Ishikawa (cell line): ENCODE results near the gene IGSF9.

Source experiments
- CEBPB ChIP-seq: IDR thresholded peaks from 2 replicates; pipeline ENCODE4 v1.6.1; 2012
- CREB1 ChIP-seq: IDR thresholded peaks from 2 replicates; pipeline ENCODE4 v1.6.1; 2012; ENCODE audit warnings: low read depth
- EGR1 ChIP-seq: IDR thresholded peaks from 2 replicates; pipeline ENCODE4 v1.6.1; 2012
- EP300 ChIP-seq: IDR thresholded peaks from 2 replicates; pipeline ENCODE4 v1.6.1; 2012; ENCODE audit warnings: borderline replicate concordance
- FOXM1 ChIP-seq: IDR thresholded peaks from 2 replicates; pipeline ENCODE4 v1.6.1; 2012; ENCODE audit warnings: low read depth, borderline replicate concordance
- MAX ChIP-seq: IDR thresholded peaks from 2 replicates; pipeline ENCODE4 v1.6.1; 2012
- NFIC ChIP-seq: IDR thresholded peaks from 2 replicates; pipeline ENCODE4 v1.6.1; 2012
- RAD21 ChIP-seq: IDR thresholded peaks from 2 replicates; pipeline ENCODE4 v1.6.1; 2012; ENCODE audit warnings: low read depth
- REST ChIP-seq: IDR thresholded peaks from 2 replicates; pipeline ENCODE4 v1.6.1; 2012; ENCODE audit warnings: low read depth, mild to moderate bottlenecking
- TAF1 ChIP-seq: IDR thresholded peaks from 2 replicates; pipeline ENCODE4 v1.6.1; 2012; ENCODE audit warnings: low read depth, mild to moderate bottlenecking
- TCF12 ChIP-seq: IDR thresholded peaks from 2 replicates; pipeline ENCODE4 v1.6.1; 2012; ENCODE audit warnings: low read depth
- TEAD4 ChIP-seq: IDR thresholded peaks from 2 replicates; pipeline ENCODE4 v1.6.1; 2012
- USF1 ChIP-seq: IDR thresholded peaks from 2 replicates; pipeline ENCODE4 v1.6.1; 2012
- YY1 ChIP-seq: IDR thresholded peaks from 2 replicates; pipeline ENCODE4 v1.6.1; 2012; ENCODE audit warnings: low read depth
- ZBTB7A ChIP-seq: IDR thresholded peaks from 2 replicates; pipeline ENCODE4 v1.6.1; 2012; ENCODE audit warnings: low read depth

IGSF9 gene

GRCh38 chr1:159879977-159880376 lies 65.4 kb downstream of the IGSF9 start:
- peak; percentile 51; the same call in 1 of the 2 replicates for TF ChIP-seq CEBPB
- no peak for TF ChIP-seq USF1

- TF ChIP-seq MAX = no peak
- TF ChIP-seq CREB1 = no peak
- TF ChIP-seq RAD21 = no peak
- no peak for TF ChIP-seq USF1
- no peak for TF ChIP-seq REST
- TF ChIP-seq EGR1 = no peak
- TF ChIP-seq YY1 = no peak
- no peak for TF ChIP-seq TAF1
- no peak for TF ChIP-seq TCF12
- no peak for TF ChIP-seq TEAD4
- TF ChIP-seq NFIC = no peak
- no peak for TF ChIP-seq EP300
- TF ChIP-seq FOXM1 = no peak
- TF ChIP-seq ZBTB7A = no peak
- no peak for TF ChIP-seq CEBPB
Measured at GRCh38 chr1:159879136-159879535, 66.3 kb downstream of the IGSF9 start.

GRCh38 chr1:159877695-159878444 lies 67.5 kb downstream of the IGSF9 start:
- no peak for TF ChIP-seq NFIC
- no peak for TF ChIP-seq TCF12
- TF ChIP-seq ZBTB7A = no peak
- no peak for TF ChIP-seq TEAD4
- TF ChIP-seq YY1 = no peak
- no peak for TF ChIP-seq REST
- TF ChIP-seq TAF1 = no peak
- TF ChIP-seq USF1 = no peak
- no peak for TF ChIP-seq CREB1
- no peak for TF ChIP-seq RAD21
- no peak for TF ChIP-seq CEBPB
- TF ChIP-seq EGR1 = no peak
- TF ChIP-seq FOXM1 = no peak
- TF ChIP-seq MAX = no peak
- TF ChIP-seq EP300 = no peak
